LNCAP (cell line): Measurements from ENCODE around the gene FER.

ENCODE experiments used
- CTCF ChIP-seq: fragments of 450-650 bp; IDR thresholded peaks from 2 replicates; pipeline ENCODE4 v1.5.1; 2017; ENCODE audit warnings: mild to moderate bottlenecking

FER gene

DNA sequence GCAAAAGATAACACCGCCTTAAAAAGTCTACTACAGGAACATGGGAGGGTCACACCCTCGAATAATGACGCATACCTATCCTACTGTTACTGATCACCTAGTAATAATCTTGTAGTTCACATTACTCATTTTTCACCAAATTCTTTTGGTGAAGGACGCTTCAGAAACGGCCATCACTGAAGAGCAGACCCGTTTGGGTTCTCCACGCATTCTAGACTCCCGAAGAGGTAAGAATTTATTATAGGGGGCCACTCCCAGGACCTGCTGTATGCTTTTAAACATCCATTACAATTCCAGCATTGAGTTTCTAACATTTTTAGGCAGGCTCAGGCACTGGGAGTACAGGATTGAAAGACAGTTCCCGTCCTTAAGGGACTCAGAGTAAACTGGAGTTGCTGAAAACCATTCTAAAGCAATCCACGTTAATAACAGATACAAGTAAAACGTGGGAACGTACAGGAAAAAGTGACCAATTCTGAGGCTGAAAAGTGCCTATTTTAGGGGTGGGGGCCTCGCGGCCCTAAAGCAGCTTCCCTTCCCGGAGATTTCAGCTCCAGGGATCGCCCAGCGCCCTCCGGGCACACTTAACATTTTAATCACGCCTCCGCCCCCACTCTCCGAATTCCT is at the start of gene FER:
Gene FER, plus strand, starts transcription at position 124 of the 627 bp plus-strand sequence. CDS start 50,286 bp downstream, outside the sequence.
- TF ChIP-seq CTCF, result no peak

DNA sequence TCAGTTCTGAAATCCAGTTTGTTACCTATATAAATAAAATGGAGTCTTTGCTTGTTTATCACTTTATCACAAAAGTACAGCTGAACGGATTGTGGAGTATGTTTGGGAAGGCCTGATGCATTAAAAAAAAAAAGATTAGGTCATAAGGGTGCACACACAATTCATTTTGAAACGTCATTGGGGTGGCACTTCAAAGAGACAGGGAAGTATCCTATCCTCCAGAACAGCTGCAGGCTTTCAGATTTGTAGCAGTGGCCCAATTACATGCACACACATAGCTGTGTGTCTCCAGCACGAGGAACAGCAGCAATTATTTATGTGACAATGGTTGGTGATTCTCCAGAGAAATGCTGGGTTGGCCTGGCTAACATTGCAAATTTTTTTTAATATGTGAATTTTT is 46.8 kb upstream of the FER start:
- TF ChIP-seq CTCF, result no peak

DNA sequence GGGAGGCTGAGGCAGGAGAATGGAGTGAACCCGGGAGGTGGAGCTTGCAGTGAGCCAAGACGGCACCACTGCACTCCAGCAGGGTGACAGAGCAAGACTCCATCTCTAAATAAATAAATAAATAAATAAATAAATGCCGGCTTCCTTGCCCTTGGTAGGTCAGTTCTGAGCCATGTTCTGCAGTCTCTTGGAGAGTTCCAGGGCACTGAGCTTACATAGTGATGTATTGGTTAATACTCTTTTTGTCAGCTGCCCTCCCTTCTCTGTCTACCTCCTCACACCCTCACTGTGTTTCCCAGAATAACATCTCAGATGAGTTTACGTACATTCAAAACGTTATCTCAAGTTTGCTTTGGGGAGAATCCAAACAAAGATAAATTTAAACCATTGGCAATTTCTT is 45.2 kb upstream of the FER start:
- TF ChIP-seq CTCF, result no peak

DNA sequence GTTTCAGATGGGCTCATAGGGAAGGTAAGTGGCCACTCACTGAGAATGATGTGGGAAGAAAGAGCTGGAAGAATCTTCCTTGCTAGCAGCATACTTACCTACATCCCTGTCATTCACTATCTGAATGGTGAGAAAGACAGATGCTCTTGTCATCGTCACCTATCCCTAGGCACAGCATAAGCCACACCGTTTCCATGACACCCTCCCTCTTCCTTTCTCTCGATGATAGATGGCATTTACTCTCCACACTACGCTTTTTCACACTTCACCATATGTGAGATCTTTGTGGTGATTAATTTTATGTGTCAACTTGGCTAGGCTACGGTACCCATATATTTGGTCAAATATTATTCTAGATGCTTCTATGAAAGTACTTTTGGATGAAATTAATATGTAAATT is 44.4 kb upstream of the FER start:
- TF ChIP-seq CTCF, result no peak

DNA sequence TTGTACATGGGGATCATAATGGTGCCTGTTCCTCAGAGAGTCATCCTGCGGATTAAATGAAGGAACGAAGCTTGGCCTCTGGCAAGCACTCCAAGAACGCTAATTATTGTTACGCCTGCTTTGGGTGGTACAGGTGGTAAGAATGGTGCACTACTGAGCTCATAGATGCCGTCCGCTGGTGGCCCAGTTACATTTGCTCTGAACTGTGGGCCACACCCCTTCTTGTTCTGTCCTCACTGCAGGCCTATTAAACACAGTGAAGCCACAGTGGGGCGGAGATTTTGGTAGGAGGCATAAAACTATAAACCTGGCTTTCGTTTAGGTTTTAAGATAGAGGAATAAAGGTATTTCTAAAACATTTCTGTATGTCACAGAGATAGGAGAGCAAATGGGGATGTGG is 40.6 kb upstream of the FER start:
- TF ChIP-seq CTCF, result no peak

- no peak for TF ChIP-seq CTCF
Measured at GRCh38 chr5:108711898-108712297, 35.8 kb upstream of the FER start.

DNA sequence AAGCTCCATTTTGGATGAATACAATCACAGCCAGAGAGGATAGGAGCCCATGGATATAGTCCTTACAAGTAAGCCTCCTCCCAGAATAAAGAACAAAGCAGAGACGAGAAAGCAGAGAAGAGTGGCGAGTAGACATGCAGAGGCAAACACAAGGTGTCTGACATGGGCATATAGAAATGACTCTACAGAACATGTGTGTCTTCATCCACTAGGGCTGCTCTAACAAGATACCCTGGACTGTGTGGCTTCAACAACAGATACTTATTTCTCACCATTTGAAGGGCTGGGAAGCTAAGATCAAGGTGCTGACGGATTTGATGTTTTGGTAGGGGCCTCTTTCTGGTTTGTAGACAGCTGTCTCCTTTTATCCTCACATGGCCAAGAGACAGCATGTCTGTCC is 32.3 kb upstream of the FER start:
- no peak for TF ChIP-seq CTCF

DNA sequence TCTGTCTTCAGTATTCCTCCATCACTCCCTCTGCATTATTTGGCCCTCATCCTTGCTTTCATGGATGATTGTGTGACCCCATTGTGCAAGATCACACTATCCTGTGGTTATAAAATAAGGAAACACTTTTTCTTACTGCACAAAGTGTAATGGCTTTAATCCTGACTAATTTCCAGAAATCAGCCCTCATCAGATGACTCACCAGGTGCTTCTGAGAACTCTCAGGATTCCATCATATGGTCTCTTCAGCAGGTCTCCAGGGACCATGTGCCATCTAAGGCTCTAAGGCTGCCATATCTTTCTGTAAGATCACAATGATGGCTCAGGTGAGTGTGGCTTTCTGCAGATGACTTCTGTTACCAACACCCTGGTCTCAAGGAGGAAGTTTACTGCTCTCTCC is 27.3 kb upstream of the FER start:
- no peak for TF ChIP-seq CTCF
